Testis (tissue), 3 donors: ENCODE results near the gene YTHDF1. TPM values are rescaled to one million over a fixed set of nuclear protein-coding genes. Genes with fewer than 3 reads are reported as not detected.

ENCODE experiments used
- DNase-seq: peaks from one replicate; pipeline ENCODE4 v3.0.0-alpha.2; 2019
- H3K27ac ChIP-seq, 2 donors: fragments of 200-600 bp; sonication (generic); one replicate each; pipeline ENCODE4 v1.5.1; 2019
- H3K27me3 ChIP-seq: fragments of 200-600 bp; sonication (generic); one replicate; pipeline ENCODE4 v1.5.1; 2019
- H3K36me3 ChIP-seq: fragments of 200-600 bp; sonication (generic); one replicate; pipeline ENCODE4 v1.5.1; 2017; ENCODE audit warnings: low read depth; ENCODE audit errors: missing control alignments
- H3K4me1 ChIP-seq: fragments of 200-600 bp; sonication (generic); one replicate; pipeline ENCODE4 v1.5.1; 2019
- H3K4me3 ChIP-seq, 2 donors: fragments of 200-600 bp; sonication (generic); one replicate each; pipeline ENCODE4 v1.5.1; 2017 to 2019
- H3K9me3 ChIP-seq: fragments of 200-600 bp; sonication (generic); one replicate; pipeline ENCODE4 v1.5.1; 2017
- CTCF ChIP-seq, 3 experiments: fragments of 450-650 bp in 2 of 3; fragments of 200-600 bp in 1 of 3; sonication (generic) in 1 of 3; IDR thresholded peaks; one replicate each; pipeline ENCODE4 v1.5.1; 2016 to 2019; ENCODE audit warnings: antibody characterized with exemption in 3 of 3, mild to moderate bottlenecking in 2 of 3, moderate library complexity in 1 of 3
- POLR2A ChIP-seq: fragments of 450-650 bp; IDR thresholded peaks from one replicate; pipeline ENCODE4 v1.6.1; 2017; ENCODE audit warnings: antibody characterized with exemption, mild to moderate bottlenecking, moderate library complexity
- WGBS, 2 donors: methylation state at CpG; one replicate each; pipeline ENCODE4 v1.1.5; 2018; 5-methylcytosine and 5-hydroxymethylcytosine counted together
- intact Hi-C: fragments of 100-400 bp; cut with DNase I; formaldehyde crosslinking; loops from one replicate; pipeline ENCODE4 v1.15.1; 2023; ENCODE audit warnings: low total_unique reads
- polyA plus RNA-seq: library from polyadenylated mRNA; stranded (reverse); fragments of 350-450 nt; fragmentation: Illumina TruSeq; extraction: RNeasy Lipid Tissue Mini Kit (QIAGEN cat#74804); gene quantifications from one replicate; pipeline ENCODE4 v1.2.3, GENCODE V29; 2014; ENCODE audit warnings: low read depth, low replicate concordance; ENCODE audit not compliant: insufficient read depth
- total RNA-seq, 2 donors: library from RNA; depleted of rRNA; stranded (reverse); fragments of >200 nt; gene quantifications; one replicate each; pipeline ENCODE4 v1.2.3, GENCODE V29; 2016

YTHDF1 gene
- total and polyA plus RNA-seq, 3 donors from 2014 or later, result 37.2 to 56.9 (median 55.7) TPM

GRCh38 chr20:63156221-63156671 is 59.7 kb downstream of the YTHDF1 start:
- no peak overlapping the region for H3K27ac ChIP-seq
- no peak for TF ChIP-seq POLR2A
- TF ChIP-seq CTCF (IDR thresholded peaks at IDR 0.05), result no peak
- no peaks in the 10 kb centered on the region for H3K27me3 ChIP-seq

GRCh38 chr20:63155266-63156165 is 60.4 kb downstream of the YTHDF1 start:
- Histone ChIP-seq H3K27me3 (no peaks in the 10 kb centered on the region), H3K4me3 (no peak overlapping the region), H3K36me3 (no peaks in the 10 kb centered on the region), H3K9me3 (no peaks in the 10 kb centered on the region), H3K27ac (no peak overlapping the region), H3K4me1 (no peaks in the 10 kb centered on the region)
- no peak for DNase-seq
- intact Hi-C loops, result no loop called here
- TF ChIP-seq CTCF (IDR thresholded peaks at IDR 0.05), result no peak
- TF ChIP-seq POLR2A, result no peak
- 73 to 75% methylated on average over 12 to 15 of the region's 15 CpGs for WGBS, 2 donors

More at GRCh38 chr20:63156221-63156671, 59.7 kb downstream of the YTHDF1 start:
- WGBS, 2 donors, result 71 to 77% methylated on average over 7 to 12 of the region's 12 CpGs
- intact Hi-C loops, result no loop called here
- Histone ChIP-seq H3K9me3 (no peaks in the 10 kb centered on the region), H3K4me1 (no peaks in the 10 kb centered on the region), H3K36me3 (no peaks in the 10 kb centered on the region), H3K4me3 (no peak overlapping the region)
- no peak for DNase-seq

DNA sequence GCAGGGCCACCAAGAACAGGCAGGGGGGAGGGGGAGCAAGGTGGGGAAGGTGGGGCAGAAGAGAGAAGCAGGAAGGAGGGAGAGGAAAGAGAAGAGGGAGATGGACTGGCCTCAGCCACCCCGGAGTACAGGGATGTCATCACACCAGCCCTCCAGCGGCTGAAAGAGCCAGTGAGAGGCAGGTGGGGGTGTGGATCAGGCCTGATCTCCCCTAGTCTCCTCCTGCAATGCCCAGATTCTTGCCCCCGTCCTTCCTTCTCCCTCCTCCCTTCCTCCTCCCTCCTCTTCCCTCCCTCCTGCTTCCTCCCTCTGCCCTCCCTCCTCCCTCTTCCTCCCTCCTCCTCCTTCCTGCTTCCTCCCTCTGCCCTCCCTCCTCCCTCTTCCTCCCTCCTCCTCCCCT is 61.5 kb downstream of the YTHDF1 start:
- H3K36me3 ChIP-seq, result no peaks in the 10 kb centered on the region
- H3K27me3 ChIP-seq, result no peaks in the 10 kb centered on the region
- 49 to 53% methylated on average over 3 of the region's 3 CpGs for WGBS, 2 donors
- H3K4me3 ChIP-seq, result no peak overlapping the region
- no peak overlapping the region for H3K27ac ChIP-seq
- intact Hi-C loops, result no loop called here
- no peak for DNase-seq
- TF ChIP-seq POLR2A, result no peak
- no peak for TF ChIP-seq CTCF (IDR thresholded peaks at IDR 0.05)
- H3K9me3 ChIP-seq, result no peaks in the 10 kb centered on the region
- H3K4me1 ChIP-seq, result no peaks in the 10 kb centered on the region

DNA sequence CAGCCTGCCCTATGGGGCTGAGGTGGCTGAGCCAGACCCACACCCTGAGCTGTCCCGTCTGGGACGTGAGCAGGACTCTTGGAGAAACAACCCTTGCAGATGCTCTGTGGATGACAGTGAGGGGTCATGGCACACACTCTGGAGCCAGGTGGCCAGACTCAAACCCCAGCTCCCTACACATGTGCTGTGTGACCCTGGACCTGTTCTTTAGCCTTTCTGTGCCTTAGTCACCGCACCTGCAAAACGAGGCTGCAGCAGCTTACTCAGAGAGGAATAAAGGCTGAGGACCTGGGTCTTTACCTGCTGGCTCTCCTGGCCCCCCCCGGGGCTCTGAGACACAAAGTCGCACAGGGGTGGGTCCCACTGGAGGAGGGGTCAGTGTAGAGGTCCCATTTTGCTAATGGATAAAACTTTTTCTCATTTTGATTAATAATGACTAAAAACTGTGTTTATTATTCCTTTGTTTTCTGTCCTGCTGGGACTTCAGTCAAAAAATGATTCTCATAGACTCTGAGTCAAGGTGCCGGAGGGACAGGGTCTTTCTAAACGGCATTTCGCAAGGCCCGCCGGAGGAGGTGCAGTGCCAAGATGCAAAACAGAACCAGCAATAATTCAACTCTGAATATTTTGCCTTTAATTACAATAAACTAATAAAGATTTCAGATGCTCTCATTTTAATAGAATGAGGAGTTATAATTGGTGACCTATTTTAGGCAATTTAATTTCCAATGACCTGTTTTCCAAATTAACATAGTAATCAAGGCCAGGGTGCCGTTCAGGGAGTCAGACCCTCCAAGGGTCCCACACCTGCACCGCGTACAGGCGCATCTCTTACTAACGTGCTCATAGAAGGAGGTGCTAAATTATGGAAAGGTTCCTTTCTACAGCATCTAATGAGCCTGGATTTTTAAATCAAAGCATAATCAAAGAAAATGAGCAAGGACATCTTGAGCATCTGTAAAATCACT is 62.4 kb downstream of the YTHDF1 start:
- no peak overlapping the region for H3K27ac ChIP-seq
- no peak for TF ChIP-seq POLR2A
- no peak for TF ChIP-seq CTCF (IDR thresholded peaks at IDR 0.05)
- no peaks in the 10 kb centered on the region for H3K27me3 ChIP-seq
- H3K36me3 ChIP-seq, result no peaks in the 10 kb centered on the region
- no peaks in the 10 kb centered on the region for H3K9me3 ChIP-seq
- no peaks in the 10 kb centered on the region for H3K4me1 ChIP-seq
- no peak overlapping the region for H3K4me3 ChIP-seq
- no peak for DNase-seq
- intact Hi-C loops, result no loop called here
- 73 to 80% methylated on average over 13 to 16 of the region's 16 CpGs for WGBS, 2 donors
